ENCODE results near the gene CORO7. TPM values are rescaled to one million over a fixed set of nuclear protein-coding genes. Genes with fewer than 3 reads are reported as not detected.

CORO7 gene
- total and polyA plus RNA-seq, 2 donors (not counting 1 experiment from before 2014, with no cell fraction given): 117 to 230 TPM

- Histone ChIP-seq H3K9me3 (ENCODE audit: control extremely low read depth in 1 of 3, control insufficient read depth in 2 of 3, insufficient read depth in 1 of 3, low read length in 2 of 3) (peaks cover 0 to 3% (median 0%) of the 10 kb centered on the region in 3 donors), H3K36me3 (replicated peaks in 1 of 2; ENCODE audit: control extremely low read depth in 1 of 2, control insufficient read depth in 1 of 2, extremely low read depth in 1 of 2, insufficient read depth in 2 of 2, low read length in 1 of 2) (peaks cover 5 to 82% of the 10 kb centered on the region in 2 experiments), H3K4me1 (ENCODE audit: control insufficient read depth in 2 of 2, insufficient read depth in 2 of 2, low read length in 2 of 2) (peaks cover 6 to 42% of the 10 kb centered on the region in 2 donors), H3K4me3 (ENCODE audit: control extremely low read depth in 1 of 5, extremely low read depth in 1 of 5, insufficient read depth in 1 of 5, low read depth in 2 of 5, low read length in 4 of 5) (no peak overlapping the region), H3K27me3 (replicated peaks in 1 of 4; ENCODE audit: control extremely low read depth in 1 of 4, control insufficient read depth in 3 of 4, insufficient read depth in 4 of 4, low read length in 3 of 4) (no peaks in the 10 kb centered on the region), H3K27ac (ENCODE audit: low read length in 2 of 2) (no peak overlapping the region), H3K9ac (ENCODE audit: low read length) (no peak overlapping the region), H3K4me2 (replicated peaks; ENCODE audit: low read depth, low read length, poor library complexity, severe bottlenecking) (no peak overlapping the region), H3K79me2 (ENCODE audit: control insufficient read depth, insufficient read depth, low read length) (peaks cover 4% of the 10 kb centered on the region), H2AFZ (ENCODE audit: insufficient read depth, low read depth, low read length, poor library complexity, severe bottlenecking) (no peak overlapping the region), H4K20me1 (ENCODE audit: control insufficient read depth, insufficient read depth, low read length, poor library complexity, severe bottlenecking) (peaks cover 63% of the 10 kb centered on the region)
- TF ChIP-seq EZH2 (IDR thresholded peaks at IDR 0.05; ENCODE audit: borderline replicate concordance, insufficient read depth, low read depth, low read length, poor library complexity, severe bottlenecking) (no peak), CTCF (IDR thresholded peaks at IDR 0.05) (no peak)
- Mint-ChIP-seq H3K4me1 (peaks cover 26% of the 10 kb centered on the region), H3K27me3 (no peaks in the 10 kb centered on the region), H3K4me3 (peak overlapping the region; percentile 42), H3K27ac (no peak overlapping the region), H3K9me3 (ENCODE audit: insufficient read depth) (no peaks in the 10 kb centered on the region)
- intact Hi-C loops (cut with micrococcal nuclease): no loop called here
- DNase-seq: no peak
- ChIA-PET POLR2A (interaction anchor here (0.6 kb wide), 1 partner anchor 52 kb away, joined by 3 read pairs; no protein-coding TSS in a partner anchor), CTCF (interaction anchor here (0.5 to 5.6 kb wide), 2 partner anchors 40 to 61 kb away, joined by 3 to 112 read pairs; no protein-coding TSS in a partner anchor)
- 90% methylated on average over 18 of the region's 19 CpGs for WGBS (ENCODE audit: insufficient coverage)
- no peak for ATAC-seq (ENCODE audit: low read depth)
These were observed 53.8 kb downstream of the CORO7 start for GRCh38 chr16:4362476-4363135.

DNA sequence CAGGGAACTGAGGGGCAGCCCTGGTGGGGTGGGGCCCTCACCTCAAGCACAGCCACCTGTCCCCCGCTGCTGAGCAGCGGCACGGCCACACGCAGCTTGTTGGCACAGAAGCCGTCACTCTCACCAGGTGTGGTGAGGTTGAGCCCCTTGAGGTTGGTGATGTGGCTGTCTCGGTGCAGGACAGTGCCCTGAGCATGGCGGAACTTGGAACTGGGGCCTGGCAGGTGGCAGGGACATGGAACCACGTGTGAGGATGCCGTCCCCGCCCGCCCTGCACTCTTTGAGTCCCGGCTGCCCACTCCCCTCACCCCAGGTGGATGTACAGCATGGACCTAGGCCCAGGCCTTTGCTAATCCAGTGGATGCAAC lies 54.5 kb downstream of the CORO7 start:
- Histone ChIP-seq H3K9ac (ENCODE audit: low read length) (no peak overlapping the region), H4K20me1 (ENCODE audit: control insufficient read depth, insufficient read depth, low read length, poor library complexity, severe bottlenecking) (peaks cover 56% of the 10 kb centered on the region), H3K36me3 (replicated peaks in 1 of 2; ENCODE audit: control extremely low read depth in 1 of 2, control insufficient read depth in 1 of 2, extremely low read depth in 1 of 2, insufficient read depth in 2 of 2, low read length in 1 of 2) (peaks cover 1 to 80% of the 10 kb centered on the region in 2 experiments), H3K27ac (ENCODE audit: low read length in 2 of 2) (no peak overlapping the region), H3K4me1 (ENCODE audit: control insufficient read depth in 2 of 2, insufficient read depth in 2 of 2, low read length in 2 of 2) (peaks cover 6 to 42% of the 10 kb centered on the region in 2 donors), H3K4me2 (replicated peaks; ENCODE audit: low read depth, low read length, poor library complexity, severe bottlenecking) (no peak overlapping the region), H3K79me2 (ENCODE audit: control insufficient read depth, insufficient read depth, low read length) (peaks cover 3% of the 10 kb centered on the region), H3K27me3 (replicated peaks in 1 of 4; ENCODE audit: control extremely low read depth in 1 of 4, control insufficient read depth in 3 of 4, insufficient read depth in 4 of 4, low read length in 3 of 4) (no peaks in the 10 kb centered on the region), H3K9me3 (ENCODE audit: control extremely low read depth in 1 of 3, control insufficient read depth in 2 of 3, insufficient read depth in 1 of 3, low read length in 2 of 3) (peaks cover 0 to 3% (median 0%) of the 10 kb centered on the region in 3 donors), H2AFZ (ENCODE audit: insufficient read depth, low read depth, low read length, poor library complexity, severe bottlenecking) (no peak overlapping the region), H3K4me3 (ENCODE audit: control extremely low read depth in 1 of 5, extremely low read depth in 1 of 5, insufficient read depth in 1 of 5, low read depth in 2 of 5, low read length in 4 of 5) (no peak overlapping the region)
- CTCF ChIA-PET: interaction anchor here (1.2 to 5.6 kb wide), 3 partner anchors 10 to 41 kb away, joined by 3 to 112 read pairs (median 3); no protein-coding TSS in a partner anchor
- TF ChIP-seq EZH2 (IDR thresholded peaks at IDR 0.05; ENCODE audit: borderline replicate concordance, insufficient read depth, low read depth, low read length, poor library complexity, severe bottlenecking) (no peak), CTCF (IDR thresholded peaks at IDR 0.05) (no peak)
- POLR2A ChIA-PET: interaction anchor here (1.1 kb wide), 1 partner anchor 41 kb away, joined by 3 read pairs; no protein-coding TSS in a partner anchor
- Mint-ChIP-seq H3K4me3 (no peak overlapping the region), H3K9me3 (ENCODE audit: insufficient read depth) (no peaks in the 10 kb centered on the region), H3K4me1 (peaks cover 21% of the 10 kb centered on the region), H3K27ac (no peak overlapping the region), H3K27me3 (no peaks in the 10 kb centered on the region)
- WGBS (ENCODE audit: insufficient coverage): 92% methylated on average over 9 of the region's 12 CpGs
- intact Hi-C loops (cut with micrococcal nuclease): no loop called here
- no peak for ATAC-seq (ENCODE audit: low read depth)
- DNase-seq: no peak
